ENCODE results near the gene GAPDHS.

DNA sequence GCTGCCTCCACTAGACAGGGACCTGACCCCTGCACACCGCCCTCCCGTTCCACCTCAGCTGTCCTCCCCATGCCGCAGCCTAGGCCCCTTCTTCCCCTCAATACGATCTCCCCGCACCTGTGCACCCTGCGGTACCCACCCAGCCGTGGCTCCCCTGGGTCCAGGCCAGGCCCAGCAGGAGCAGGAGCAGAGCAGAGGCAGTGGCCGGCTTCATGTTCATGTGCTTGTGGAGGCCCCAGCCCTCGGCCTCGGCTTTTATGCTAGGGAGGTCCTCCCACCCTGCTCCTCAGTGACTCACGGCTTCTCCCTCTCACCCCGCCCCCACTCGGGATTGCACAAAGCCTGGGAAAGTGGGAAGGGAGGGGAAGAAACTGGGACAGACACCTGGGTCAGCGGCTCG lies 31.6 kb upstream of the GAPDHS start:
- TF ChIP-seq, protein P1, sequence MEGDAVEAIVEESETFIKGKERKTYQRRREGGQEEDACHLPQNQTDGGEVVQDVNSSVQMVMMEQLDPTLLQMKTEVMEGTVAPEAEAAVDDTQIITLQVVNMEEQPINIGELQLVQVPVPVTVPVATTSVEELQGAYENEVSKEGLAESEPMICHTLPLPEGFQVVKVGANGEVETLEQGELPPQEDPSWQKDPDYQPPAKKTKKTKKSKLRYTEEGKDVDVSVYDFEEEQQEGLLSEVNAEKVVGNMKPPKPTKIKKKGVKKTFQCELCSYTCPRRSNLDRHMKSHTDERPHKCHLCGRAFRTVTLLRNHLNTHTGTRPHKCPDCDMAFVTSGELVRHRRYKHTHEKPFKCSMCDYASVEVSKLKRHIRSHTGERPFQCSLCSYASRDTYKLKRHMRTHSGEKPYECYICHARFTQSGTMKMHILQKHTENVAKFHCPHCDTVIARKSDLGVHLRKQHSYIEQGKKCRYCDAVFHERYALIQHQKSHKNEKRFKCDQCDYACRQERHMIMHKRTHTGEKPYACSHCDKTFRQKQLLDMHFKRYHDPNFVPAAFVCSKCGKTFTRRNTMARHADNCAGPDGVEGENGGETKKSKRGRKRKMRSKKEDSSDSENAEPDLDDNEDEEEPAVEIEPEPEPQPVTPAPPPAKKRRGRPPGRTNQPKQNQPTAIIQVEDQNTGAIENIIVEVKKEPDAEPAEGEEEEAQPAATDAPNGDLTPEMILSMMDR (IDR thresholded peaks at IDR 0.05 in 2 of 3, conservative IDR thresholded peaks at IDR 0.05 in 1 of 3; ENCODE audit: borderline replicate concordance in 1 of 3, insufficient read depth in 1 of 3, low read depth in 2 of 3, low read length in 2 of 3) = no peak
- TF ChIP-seq, protein P2, sequence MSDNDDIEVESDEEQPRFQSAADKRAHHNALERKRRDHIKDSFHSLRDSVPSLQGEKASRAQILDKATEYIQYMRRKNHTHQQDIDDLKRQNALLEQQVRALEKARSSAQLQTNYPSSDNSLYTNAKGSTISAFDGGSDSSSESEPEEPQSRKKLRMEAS (IDR thresholded peaks at IDR 0.05) = no peak
- no peak for TF ChIP-seq POLR2A (IDR thresholded peaks at IDR 0.05; ENCODE audit: borderline replicate concordance, extremely low read depth, insufficient read depth, insufficient read length)
- no peak for TF ChIP-seq ZFX (IDR thresholded peaks at IDR 0.05)
- TF ChIP-seq, protein P3, sequence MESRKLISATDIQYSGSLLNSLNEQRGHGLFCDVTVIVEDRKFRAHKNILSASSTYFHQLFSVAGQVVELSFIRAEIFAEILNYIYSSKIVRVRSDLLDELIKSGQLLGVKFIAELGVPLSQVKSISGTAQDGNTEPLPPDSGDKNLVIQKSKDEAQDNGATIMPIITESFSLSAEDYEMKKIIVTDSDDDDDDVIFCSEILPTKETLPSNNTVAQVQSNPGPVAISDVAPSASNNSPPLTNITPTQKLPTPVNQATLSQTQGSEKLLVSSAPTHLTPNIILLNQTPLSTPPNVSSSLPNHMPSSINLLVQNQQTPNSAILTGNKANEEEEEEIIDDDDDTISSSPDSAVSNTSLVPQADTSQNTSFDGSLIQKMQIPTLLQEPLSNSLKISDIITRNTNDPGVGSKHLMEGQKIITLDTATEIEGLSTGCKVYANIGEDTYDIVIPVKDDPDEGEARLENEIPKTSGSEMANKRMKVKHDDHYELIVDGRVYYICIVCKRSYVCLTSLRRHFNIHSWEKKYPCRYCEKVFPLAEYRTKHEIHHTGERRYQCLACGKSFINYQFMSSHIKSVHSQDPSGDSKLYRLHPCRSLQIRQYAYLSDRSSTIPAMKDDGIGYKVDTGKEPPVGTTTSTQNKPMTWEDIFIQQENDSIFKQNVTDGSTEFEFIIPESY (IDR thresholded peaks at IDR 0.05; ENCODE audit: extremely low read depth, insufficient replicate concordance, low read length) = no peak
- TF ChIP-seq SP1 (IDR thresholded peaks at IDR 0.05; ENCODE audit: low read depth) = no peak
- no peak for TF ChIP-seq EGR1 (IDR thresholded peaks at IDR 0.05; ENCODE audit: low read depth)
- no peak for TF ChIP-seq EZH2 (IDR thresholded peaks at IDR 0.05)
- TF ChIP-seq ZNF274 (IDR thresholded peaks at IDR 0.05; ENCODE audit: low read depth, low read length) = no peak
- no peak for TF ChIP-seq ELF1 (IDR thresholded peaks at IDR 0.05; ENCODE audit: borderline replicate concordance, low read depth)
- no peak; the same call in 1 of the 2 replicates for TF ChIP-seq POLR2AphosphoS5 (IDR thresholded peaks at IDR 0.05; ENCODE audit: low read depth, low read length)
- no peak for TF ChIP-seq YY1 (IDR thresholded peaks at IDR 0.05; ENCODE audit: extremely low read depth, insufficient replicate concordance, low read depth, low read length)
- TF ChIP-seq FOSL1 (IDR thresholded peaks at IDR 0.05; ENCODE audit: low read depth) = no peak
